Activated CD8-positive, alpha-beta T cell treated with anti-CD3 and anti-CD28 coated beads for 36 hours (primary cell): ENCODE measurements around the gene CDKN2A. TPM values are rescaled to one million over a fixed set of nuclear protein-coding genes. Genes with fewer than 3 reads are reported as not detected.

Experiments
- ATAC-seq: fragments of 200-7000 bp; cut with Tn5 transposase; one replicate; pipeline ENCODE4 v1.10.0; 2021; ENCODE audit warnings: mild to moderate bottlenecking, moderate library complexity
- CTCF ChIA-PET: fragments of 350-600 bp; sonication (Branson Sonifier 250); formaldehyde crosslinking; loops from one replicate; lab custom pipeline; 2021; ENCODE audit warnings: antibody characterized with exemption; lab: Charles Lee
- POLR2A ChIA-PET: fragments of 350-600 bp; sonication (Branson Sonifier 250); formaldehyde crosslinking; loops from one replicate; lab custom pipeline; 2021; ENCODE audit warnings: antibody characterized with exemption; lab: Charles Lee
- DNase-seq: peaks from one replicate; pipeline ENCODE4 v3.0.0-alpha.2; 2020
- H3K27ac Mint-ChIP-seq: one replicate; pipeline ENCODE4 v1.8.0; 2021; ENCODE audit warnings: mild to moderate bottlenecking, mixed read lengths
- H3K27me3 Mint-ChIP-seq: one replicate; pipeline ENCODE4 v1.8.0; 2021; ENCODE audit warnings: mixed read lengths
- H3K36me3 Mint-ChIP-seq: one replicate; pipeline ENCODE4 v1.8.0; 2021; ENCODE audit warnings: low read depth, mixed read lengths
- H3K4me1 Mint-ChIP-seq: one replicate; pipeline ENCODE4 v1.8.0; 2021; ENCODE audit warnings: low read depth, mixed read lengths
- H3K4me3 Mint-ChIP-seq: one replicate; pipeline ENCODE4 v1.8.0; 2021; ENCODE audit warnings: mild to moderate bottlenecking, moderate library complexity, mixed read lengths
- H3K9me3 Mint-ChIP-seq: one replicate; pipeline ENCODE4 v1.8.0; 2021; ENCODE audit warnings: mixed read lengths
- CTCF ChIP-seq: fragments of 200-600 bp; IDR thresholded peaks from one replicate; pipeline ENCODE4 v1.8.0; 2022; ENCODE audit warnings: antibody characterized with exemption, mild to moderate bottlenecking
- intact Hi-C: fragments of 100-400 bp; cut with micrococcal nuclease; formaldehyde crosslinking; loops from one replicate; pipeline ENCODE4 v1.10.0; 2022
- total RNA-seq, 2 experiments: library from RNA; stranded (reverse); gene quantifications; one replicate each; pipeline ENCODE4 v1.2.3, GENCODE V29; 2021

The CDKN2A gene
- total RNA-seq, 2 experiments from 2014 or later: 2.1 to 2.5 TPM

- TF ChIP-seq CTCF: no peak
- ATAC-seq: no peak
- Mint-ChIP-seq H3K27ac (no peak overlapping the region), H3K4me1 (no peaks in the 10 kb centered on the region), H3K36me3 (peaks cover 1% of the 10 kb centered on the region), H3K9me3 (peaks cover 2% of the 10 kb centered on the region), H3K27me3 (peaks cover 25% of the 10 kb centered on the region), H3K4me3 (no peak overlapping the region)
- CTCF ChIA-PET: no interaction called here
- POLR2A ChIA-PET: no interaction called here
- DNase-seq: no peak
- intact Hi-C loops: loop anchor here (10.0 kb wide), 1 partner anchor 61 kb away; no protein-coding TSS in a partner anchor
These were observed 48.6 kb downstream of the CDKN2A start for GRCh38 chr9:21945606-21946005.

- CTCF ChIA-PET: no interaction called here
- no peak for ATAC-seq
- no peak overlapping the region for H3K4me3 Mint-ChIP-seq
These were observed 50.7 kb downstream of the CDKN2A start for GRCh38 chr9:21943464-21943863.

GRCh38 chr9:21941337-21941995, 52.7 kb downstream of the CDKN2A start:
- CTCF ChIA-PET: no interaction called here

More at GRCh38 chr9:21943464-21943863, 50.7 kb downstream of the CDKN2A start:
- no peak for TF ChIP-seq CTCF
- POLR2A ChIA-PET: interaction anchor here (0.6 kb wide), 1 partner anchor 28 kb away, joined by 3 read pairs; no protein-coding TSS in a partner anchor
- Mint-ChIP-seq H3K9me3 (peaks cover 2% of the 10 kb centered on the region), H3K36me3 (peaks cover 1% of the 10 kb centered on the region), H3K27ac (no peak overlapping the region), H3K4me1 (no peaks in the 10 kb centered on the region), H3K27me3 (peaks cover 22% of the 10 kb centered on the region)
- DNase-seq: no peak
- intact Hi-C loops: loop anchor here (10.0 kb wide), 1 partner anchor 59 kb away; no protein-coding TSS in a partner anchor

GRCh38 chr9:21936161-21936560, 58.0 kb downstream of the CDKN2A start:
- CTCF ChIA-PET: no interaction called here
- POLR2A ChIA-PET: no interaction called here
- no peak for DNase-seq
- ATAC-seq: no peak
- Mint-ChIP-seq H3K4me1 (no peaks in the 10 kb centered on the region), H3K4me3 (no peak overlapping the region), H3K9me3 (no peaks in the 10 kb centered on the region), H3K36me3 (peaks cover 6% of the 10 kb centered on the region), H3K27ac (no peak overlapping the region), H3K27me3 (no peaks in the 10 kb centered on the region)
- no peak for TF ChIP-seq CTCF
- intact Hi-C loops: no loop called here

More at GRCh38 chr9:21941337-21941995, 52.7 kb downstream of the CDKN2A start:
- H3K4me3 Mint-ChIP-seq: no peak overlapping the region
- H3K27ac Mint-ChIP-seq: no peak overlapping the region
- DNase-seq: no peak
- H3K36me3 Mint-ChIP-seq: no peaks in the 10 kb centered on the region
- peaks cover 17% of the 10 kb centered on the region for H3K27me3 Mint-ChIP-seq
- POLR2A ChIA-PET: no interaction called here
- intact Hi-C loops: loop anchor here (10.0 kb wide), 1 partner anchor 57 kb away; no protein-coding TSS in a partner anchor
- no peaks in the 10 kb centered on the region for H3K4me1 Mint-ChIP-seq
- TF ChIP-seq CTCF: no peak
- ATAC-seq: no peak
- no peaks in the 10 kb centered on the region for H3K9me3 Mint-ChIP-seq

- H3K4me3 Mint-ChIP-seq: no peak overlapping the region
- ATAC-seq: no peak
- H3K9me3 Mint-ChIP-seq: no peaks in the 10 kb centered on the region
- intact Hi-C loops: no loop called here
- peaks cover 8% of the 10 kb centered on the region for H3K36me3 Mint-ChIP-seq
- ChIA-PET CTCF (no interaction called here), POLR2A (no interaction called here)
- no peak for TF ChIP-seq CTCF
- no peak overlapping the region for H3K27ac Mint-ChIP-seq
- H3K27me3 Mint-ChIP-seq: no peaks in the 10 kb centered on the region
- no peak for DNase-seq
- no peaks in the 10 kb centered on the region for H3K4me1 Mint-ChIP-seq
These were observed 58.6 kb downstream of the CDKN2A start for GRCh38 chr9:21935631-21936030.
